ENCODE results near the gene TTC12. TPM values are rescaled to one million over a fixed set of nuclear protein-coding genes. Genes with fewer than 3 reads are reported as not detected.

Gene TTC12
- total and polyA plus RNA-seq, 2 donors (not counting 1 experiment from before 2014, with no cell fraction given), result 9.0 to 47.3 TPM

DNA sequence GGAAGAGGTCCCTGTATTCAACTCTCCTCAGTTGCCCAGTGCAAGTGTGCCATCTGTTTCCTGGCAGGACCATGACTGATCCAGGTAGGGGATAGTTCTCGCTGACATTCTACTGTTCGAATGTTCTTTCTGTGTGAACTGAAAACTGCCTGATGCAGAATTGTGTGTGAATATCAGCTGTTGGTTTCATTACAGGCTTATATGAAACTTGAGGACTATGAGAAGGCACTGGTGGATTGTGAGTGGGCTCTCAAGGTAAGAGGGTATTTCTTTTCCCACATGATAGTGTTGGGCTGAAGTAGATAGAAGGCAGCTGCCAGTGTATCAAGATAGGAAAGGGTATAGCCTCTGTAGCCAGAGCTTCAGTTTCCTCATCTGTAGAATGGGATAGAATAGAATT, 15.3 kb downstream of the TTC12 start:
- Mint-ChIP-seq H3K27me3 (no peaks in the 10 kb centered on the region), H3K4me1 (no peaks in the 10 kb centered on the region), H3K9me3 (ENCODE audit: insufficient read depth) (no peaks in the 10 kb centered on the region), H3K4me3 (no peak overlapping the region), H3K27ac (no peak overlapping the region)
- Histone ChIP-seq H3K4me2 (replicated peaks; ENCODE audit: low read depth, low read length, poor library complexity, severe bottlenecking) (no peak overlapping the region), H3K79me2 (ENCODE audit: control insufficient read depth, insufficient read depth, low read length) (no peaks in the 10 kb centered on the region), H2AFZ (ENCODE audit: insufficient read depth, low read depth, low read length, poor library complexity, severe bottlenecking) (no peak overlapping the region), H3K4me3 (ENCODE audit: control extremely low read depth in 1 of 5, extremely low read depth in 1 of 5, insufficient read depth in 1 of 5, low read depth in 2 of 5, low read length in 4 of 5) (no peak overlapping the region), H3K27ac (ENCODE audit: low read length in 2 of 2) (no peak overlapping the region), H4K20me1 (ENCODE audit: control insufficient read depth, insufficient read depth, low read length, poor library complexity, severe bottlenecking) (no peaks in the 10 kb centered on the region), H3K4me1 (ENCODE audit: control insufficient read depth in 2 of 2, insufficient read depth in 2 of 2, low read length in 2 of 2) (no peaks in the 10 kb centered on the region), H3K27me3 (replicated peaks in 1 of 4; ENCODE audit: control extremely low read depth in 1 of 4, control insufficient read depth in 3 of 4, insufficient read depth in 4 of 4, low read length in 3 of 4) (no peaks in the 10 kb centered on the region), H3K9me3 (ENCODE audit: control extremely low read depth in 1 of 3, control insufficient read depth in 2 of 3, insufficient read depth in 1 of 3, low read length in 2 of 3) (no peaks in the 10 kb centered on the region), H3K9ac (ENCODE audit: low read length) (no peak overlapping the region), H3K36me3 (replicated peaks in 1 of 2; ENCODE audit: control extremely low read depth in 1 of 2, control insufficient read depth in 1 of 2, extremely low read depth in 1 of 2, insufficient read depth in 2 of 2, low read length in 1 of 2) (peaks cover 0 to 62% of the 10 kb centered on the region in 2 experiments)
- ChIA-PET CTCF (no interaction called here), POLR2A (no interaction called here)
- DNase-seq, result no peak
- WGBS (ENCODE audit: insufficient coverage), result 100% methylated on average over 2 of the region's 2 CpGs
- TF ChIP-seq, protein P1, sequence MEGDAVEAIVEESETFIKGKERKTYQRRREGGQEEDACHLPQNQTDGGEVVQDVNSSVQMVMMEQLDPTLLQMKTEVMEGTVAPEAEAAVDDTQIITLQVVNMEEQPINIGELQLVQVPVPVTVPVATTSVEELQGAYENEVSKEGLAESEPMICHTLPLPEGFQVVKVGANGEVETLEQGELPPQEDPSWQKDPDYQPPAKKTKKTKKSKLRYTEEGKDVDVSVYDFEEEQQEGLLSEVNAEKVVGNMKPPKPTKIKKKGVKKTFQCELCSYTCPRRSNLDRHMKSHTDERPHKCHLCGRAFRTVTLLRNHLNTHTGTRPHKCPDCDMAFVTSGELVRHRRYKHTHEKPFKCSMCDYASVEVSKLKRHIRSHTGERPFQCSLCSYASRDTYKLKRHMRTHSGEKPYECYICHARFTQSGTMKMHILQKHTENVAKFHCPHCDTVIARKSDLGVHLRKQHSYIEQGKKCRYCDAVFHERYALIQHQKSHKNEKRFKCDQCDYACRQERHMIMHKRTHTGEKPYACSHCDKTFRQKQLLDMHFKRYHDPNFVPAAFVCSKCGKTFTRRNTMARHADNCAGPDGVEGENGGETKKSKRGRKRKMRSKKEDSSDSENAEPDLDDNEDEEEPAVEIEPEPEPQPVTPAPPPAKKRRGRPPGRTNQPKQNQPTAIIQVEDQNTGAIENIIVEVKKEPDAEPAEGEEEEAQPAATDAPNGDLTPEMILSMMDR (IDR thresholded peaks at IDR 0.05), result no peak
- no peak for TF ChIP-seq EZH2 (IDR thresholded peaks at IDR 0.05; ENCODE audit: borderline replicate concordance, insufficient read depth, low read depth, low read length, poor library complexity, severe bottlenecking)
- intact Hi-C loops (cut with micrococcal nuclease), result no loop called here
- ATAC-seq (ENCODE audit: low read depth), result no peak

DNA sequence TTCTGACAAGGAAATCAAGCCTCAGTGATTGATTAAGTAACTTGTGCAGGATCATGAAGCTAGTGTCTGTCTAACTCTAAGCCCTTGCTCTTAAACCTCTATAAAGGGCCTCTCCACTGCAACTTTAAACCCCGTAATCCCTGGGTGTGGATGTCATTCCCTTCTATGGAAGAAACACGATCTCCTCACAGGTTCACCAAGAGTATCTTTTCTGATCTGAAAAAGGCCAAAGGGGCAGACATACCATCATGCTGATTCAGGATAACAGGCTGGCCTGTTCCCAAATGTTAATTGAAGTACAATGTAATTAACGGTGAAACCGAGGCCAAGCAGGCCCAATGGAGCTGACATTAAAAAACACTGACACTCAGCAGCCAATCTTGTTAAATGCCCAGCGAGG, 17.1 kb downstream of the TTC12 start:
- CTCF ChIA-PET, result interaction anchor here (0.6 kb wide), 1 partner anchor 1051 kb away, joined by 3 read pairs; no protein-coding TSS in a partner anchor
- Histone ChIP-seq H3K79me2 (ENCODE audit: control insufficient read depth, insufficient read depth, low read length) (no peaks in the 10 kb centered on the region), H4K20me1 (ENCODE audit: control insufficient read depth, insufficient read depth, low read length, poor library complexity, severe bottlenecking) (no peaks in the 10 kb centered on the region), H3K4me1 (ENCODE audit: control insufficient read depth in 2 of 2, insufficient read depth in 2 of 2, low read length in 2 of 2) (no peaks in the 10 kb centered on the region), H3K27me3 (replicated peaks in 1 of 4; ENCODE audit: control extremely low read depth in 1 of 4, control insufficient read depth in 3 of 4, insufficient read depth in 4 of 4, low read length in 3 of 4) (no peaks in the 10 kb centered on the region), H3K4me3 (ENCODE audit: control extremely low read depth in 1 of 5, extremely low read depth in 1 of 5, insufficient read depth in 1 of 5, low read depth in 2 of 5, low read length in 4 of 5) (no peak overlapping the region), H3K4me2 (replicated peaks; ENCODE audit: low read depth, low read length, poor library complexity, severe bottlenecking) (no peak overlapping the region), H3K36me3 (replicated peaks in 1 of 2; ENCODE audit: control extremely low read depth in 1 of 2, control insufficient read depth in 1 of 2, extremely low read depth in 1 of 2, insufficient read depth in 2 of 2, low read length in 1 of 2) (peaks cover 0 to 60% of the 10 kb centered on the region in 2 experiments), H3K9ac (ENCODE audit: low read length) (no peak overlapping the region), H2AFZ (ENCODE audit: insufficient read depth, low read depth, low read length, poor library complexity, severe bottlenecking) (no peak overlapping the region), H3K9me3 (ENCODE audit: control extremely low read depth in 1 of 3, control insufficient read depth in 2 of 3, insufficient read depth in 1 of 3, low read length in 2 of 3) (no peaks in the 10 kb centered on the region), H3K27ac (ENCODE audit: low read length in 2 of 2) (no peak overlapping the region)
- TF ChIP-seq EZH2 (IDR thresholded peaks at IDR 0.05; ENCODE audit: borderline replicate concordance, insufficient read depth, low read depth, low read length, poor library complexity, severe bottlenecking), result no peak
- TF ChIP-seq, protein P1 (IDR thresholded peaks at IDR 0.05), result no peak
- Mint-ChIP-seq H3K27me3 (no peaks in the 10 kb centered on the region), H3K27ac (no peak overlapping the region), H3K9me3 (ENCODE audit: insufficient read depth) (no peaks in the 10 kb centered on the region), H3K4me3 (no peak overlapping the region), H3K4me1 (no peaks in the 10 kb centered on the region)
- intact Hi-C loops (cut with micrococcal nuclease), result no loop called here
- POLR2A ChIA-PET, result no interaction called here
- ATAC-seq (ENCODE audit: low read depth) (no peak), DNase-seq (no peak)
- WGBS (ENCODE audit: insufficient coverage), result 91% methylated on average over 4 of the region's 5 CpGs

All from B cell (primary cell).